Mesodermal cell (in vitro differentiated cells): ENCODE results near the gene HSD17B3.

Experiments
- H3K27ac ChIP-seq: 2 replicates; pipeline ENCODE4 v1.7.0; 2013; ENCODE audit warnings: mild to moderate bottlenecking, low read depth, low read length, moderate library complexity; ENCODE audit not compliant: severe bottlenecking
- H3K36me3 ChIP-seq: 2 replicates; pipeline ENCODE4 v1.7.1; 2013; ENCODE audit warnings: mild to moderate bottlenecking, low read length, moderate library complexity; ENCODE audit not compliant: control insufficient read depth, insufficient read depth
- H3K4me1 ChIP-seq: one replicate; pipeline ENCODE4 v1.7.1; 2013; ENCODE audit warnings: mild to moderate bottlenecking, low read length; ENCODE audit not compliant: insufficient read depth, control insufficient read depth, poor library complexity, severe bottlenecking
- H3K4me3 ChIP-seq: 2 replicates; pipeline ENCODE4 v1.7.0; 2013; ENCODE audit warnings: low read length, control low read depth, mild to moderate bottlenecking; ENCODE audit not compliant: insufficient read depth, poor library complexity, severe bottlenecking; ENCODE audit errors: extremely low read depth
- H3K9me3 ChIP-seq: 2 replicates; pipeline ENCODE4 v1.7.1; 2013; ENCODE audit warnings: mild to moderate bottlenecking, low read length, moderate library complexity; ENCODE audit not compliant: control insufficient read depth
- WGBS, 2 experiments: methylation state at CpG; one replicate each; pipeline ENCODE4 v1.1.5; 2013; ENCODE audit warnings: missing lambda C conversion rate in 2 of 2; ENCODE audit not compliant: insufficient coverage in 2 of 2; 5-methylcytosine and 5-hydroxymethylcytosine counted together

HSD17B3 gene

DNA sequence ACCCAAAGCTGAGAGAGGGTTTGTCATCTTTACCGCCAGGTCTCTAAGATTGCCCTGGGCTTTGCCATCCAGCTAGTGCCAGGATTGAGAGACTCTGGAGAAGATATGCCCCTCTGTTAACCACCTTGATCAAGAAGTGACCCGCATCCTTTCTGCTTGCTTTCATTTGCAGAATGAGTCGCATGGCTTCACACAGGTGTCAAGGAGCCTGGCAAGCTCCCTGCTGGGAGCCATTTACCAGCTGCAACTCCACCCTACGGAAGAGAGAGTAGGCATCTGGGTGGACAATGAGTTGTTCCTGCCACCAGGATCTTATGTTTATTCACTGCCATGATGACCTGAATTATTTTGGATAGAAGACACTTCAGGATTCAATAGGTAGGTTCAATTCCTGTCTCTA lies 43.0 kb downstream of the HSD17B3 start:
- WGBS, 2 experiments, result 82 to 100% methylated on average over 1 to 4 of the region's 4 CpGs
- no peaks in the 10 kb centered on the region for H3K9me3 ChIP-seq
- H3K4me3 ChIP-seq, result no peak overlapping the region
- peaks cover 8% of the 10 kb centered on the region for H3K4me1 ChIP-seq
- H3K27ac ChIP-seq, result no peak overlapping the region
- no peaks in the 10 kb centered on the region for H3K36me3 ChIP-seq

DNA sequence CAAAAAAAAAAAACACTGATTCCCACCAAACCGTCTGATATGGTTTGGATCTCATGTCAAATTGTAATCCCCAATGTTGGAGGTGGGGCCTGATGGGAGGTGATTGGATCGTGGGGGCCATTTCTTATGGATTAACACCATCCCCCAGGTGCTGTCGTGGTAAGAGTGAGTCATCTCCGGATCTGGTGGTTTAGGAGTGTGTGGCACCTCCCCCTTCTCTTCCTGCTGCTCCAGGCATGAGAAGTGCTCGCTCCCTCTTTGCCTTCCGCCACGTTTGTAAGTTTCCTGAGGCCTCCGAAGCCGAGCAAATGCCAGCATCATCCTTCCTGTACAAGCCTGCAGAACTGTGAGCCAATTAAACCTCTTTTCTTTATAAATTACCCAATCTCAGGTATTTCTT lies 45.2 kb downstream of the HSD17B3 start:
- H3K36me3 ChIP-seq, result no peaks in the 10 kb centered on the region
- no peaks in the 10 kb centered on the region for H3K9me3 ChIP-seq
- peaks cover 18% of the 10 kb centered on the region for H3K4me1 ChIP-seq
- no peak overlapping the region for H3K4me3 ChIP-seq
- H3K27ac ChIP-seq, result peak overlapping the region; percentile 23
- WGBS, 2 experiments, result 40% methylated on average over 5 of the region's 9 CpGs

DNA sequence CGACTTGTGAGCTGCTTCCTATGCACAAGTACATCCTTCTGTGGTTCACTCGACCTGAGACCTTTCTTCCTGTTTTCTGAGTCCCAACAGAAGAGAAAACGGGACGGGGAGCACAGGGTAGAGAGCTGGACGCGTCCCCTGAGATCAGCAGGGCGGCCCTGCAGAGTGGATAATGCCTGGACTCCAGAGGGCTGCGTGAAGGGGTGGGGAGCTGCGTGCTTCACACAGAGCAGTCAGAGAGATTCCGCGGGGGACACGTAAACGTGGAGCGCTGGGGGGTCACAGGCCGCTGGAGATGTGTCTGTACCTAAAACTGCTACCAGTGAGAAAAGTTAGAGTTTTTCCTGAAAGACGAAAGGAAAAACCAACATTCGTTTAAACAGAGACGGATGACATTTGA lies 46.3 kb downstream of the HSD17B3 start:
- H3K36me3 ChIP-seq, result no peaks in the 10 kb centered on the region
- peaks cover 18% of the 10 kb centered on the region for H3K4me1 ChIP-seq
- no peaks in the 10 kb centered on the region for H3K9me3 ChIP-seq
- H3K27ac ChIP-seq, result no peak overlapping the region
- WGBS, 2 experiments, result 83 to 86% methylated on average over 15 to 18 of the region's 18 CpGs
- no peak overlapping the region for H3K4me3 ChIP-seq

DNA sequence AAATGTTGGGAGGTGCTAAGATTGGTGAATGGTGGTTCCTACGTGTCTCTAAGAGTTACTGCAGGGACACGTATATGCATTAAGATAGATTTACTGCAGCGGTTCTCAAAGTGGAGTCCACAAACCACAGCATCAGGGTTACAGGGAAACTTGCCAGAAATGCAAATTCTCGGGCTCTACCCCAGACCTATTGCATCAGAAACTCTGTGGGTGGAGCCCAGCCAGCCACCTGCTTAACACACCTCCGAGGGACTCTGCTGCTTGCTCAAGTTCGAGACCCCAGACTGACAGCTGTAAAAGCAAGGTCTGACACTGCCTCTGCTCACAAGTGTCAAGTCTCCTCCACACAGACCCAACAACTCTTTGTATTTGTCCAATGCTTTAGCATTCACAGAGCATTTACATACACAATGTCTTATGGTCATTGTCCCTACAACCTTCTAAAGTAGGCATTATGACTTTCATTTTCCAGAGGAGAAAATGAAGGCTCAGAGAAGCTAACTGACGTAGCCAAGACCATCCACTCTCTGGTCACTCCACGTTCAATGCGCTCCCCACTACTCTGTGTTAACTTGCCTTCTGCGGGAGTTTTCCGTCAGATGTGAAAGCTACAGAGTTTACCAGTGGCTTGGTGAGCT lies 48.8 kb downstream of the HSD17B3 start:
- Histone ChIP-seq H3K4me1 (peaks cover 18% of the 10 kb centered on the region), H3K36me3 (no peaks in the 10 kb centered on the region), H3K4me3 (no peak overlapping the region), H3K27ac (no peak overlapping the region), H3K9me3 (no peaks in the 10 kb centered on the region)
- 84 to 96% methylated on average over 7 to 9 of the region's 11 CpGs for WGBS, 2 experiments

DNA sequence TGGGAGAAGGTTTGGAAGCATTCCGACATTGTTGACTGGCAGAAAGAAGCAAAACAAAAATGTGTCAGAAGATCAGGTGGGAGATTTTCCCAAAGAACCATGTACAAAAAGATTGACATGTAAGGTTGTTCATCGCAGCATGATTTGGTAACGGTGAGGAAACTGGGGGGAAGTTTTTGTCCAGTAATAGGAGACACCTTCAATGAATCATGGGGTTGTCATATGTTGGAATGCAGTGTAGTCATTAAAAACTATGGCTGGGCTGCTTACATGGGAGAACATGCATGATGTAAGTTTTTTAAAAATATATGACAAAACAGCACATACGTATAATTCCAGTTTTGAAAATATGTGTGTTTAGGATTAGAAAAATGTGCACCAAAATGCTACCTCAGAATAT lies 50.5 kb downstream of the HSD17B3 start:
- no peaks in the 10 kb centered on the region for H3K36me3 ChIP-seq
- no peak overlapping the region for H3K4me3 ChIP-seq
- peaks cover 18% of the 10 kb centered on the region for H3K4me1 ChIP-seq
- no peak overlapping the region for H3K27ac ChIP-seq
- H3K9me3 ChIP-seq, result no peaks in the 10 kb centered on the region
- 94 to 96% methylated on average over 3 of the region's 4 CpGs for WGBS, 2 experiments

DNA sequence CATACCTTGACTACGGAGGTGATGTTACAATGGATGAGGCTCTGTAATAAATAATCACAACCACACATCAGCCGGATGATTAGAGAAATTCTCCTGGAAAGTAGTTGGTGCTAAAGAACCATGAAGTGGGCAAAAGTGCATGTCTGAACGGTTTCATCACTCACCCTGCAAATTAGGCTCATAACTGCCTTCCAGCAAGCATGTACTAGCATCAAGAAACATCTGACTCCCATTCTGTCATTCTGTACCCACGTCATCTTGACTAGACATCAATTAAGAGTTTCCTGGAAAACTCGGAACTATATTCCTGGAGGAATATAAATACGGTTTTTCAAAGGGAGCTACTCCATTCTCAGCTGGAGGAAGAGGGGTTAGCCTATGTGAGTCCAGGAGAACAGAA lies 52.2 kb downstream of the HSD17B3 start:
- 77 to 85% methylated on average over 3 of the region's 6 CpGs for WGBS, 2 experiments
- Histone ChIP-seq H3K27ac (no peak overlapping the region), H3K4me3 (no peak overlapping the region), H3K36me3 (no peaks in the 10 kb centered on the region), H3K4me1 (peaks cover 18% of the 10 kb centered on the region), H3K9me3 (no peaks in the 10 kb centered on the region)

DNA sequence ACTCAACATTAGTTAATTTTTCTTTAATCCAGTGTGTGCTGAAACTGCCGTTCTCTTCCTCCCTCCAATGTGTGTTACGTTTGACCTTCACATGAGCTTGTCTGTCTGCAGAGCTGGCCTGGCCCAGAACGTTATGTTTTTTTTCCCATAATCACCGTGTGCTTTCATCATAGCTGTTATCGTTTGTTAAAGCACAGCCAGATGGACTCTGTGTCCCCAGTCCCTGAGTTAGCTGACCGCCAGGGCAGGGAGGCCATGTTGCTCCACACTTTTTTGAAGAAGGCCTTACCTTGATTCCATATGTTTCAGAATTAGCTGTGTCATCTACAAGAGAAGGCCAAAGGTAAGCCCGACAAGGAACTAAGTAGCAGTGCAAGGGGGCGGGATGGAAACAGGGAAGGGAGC lies 55.7 kb downstream of the HSD17B3 start:
- Histone ChIP-seq H3K36me3 (no peaks in the 10 kb centered on the region), H3K4me3 (no peak overlapping the region), H3K4me1 (no peaks in the 10 kb centered on the region), H3K9me3 (no peaks in the 10 kb centered on the region), H3K27ac (no peak overlapping the region)
- 94 to 96% methylated on average over 7 to 8 of the region's 8 CpGs for WGBS, 2 experiments

DNA sequence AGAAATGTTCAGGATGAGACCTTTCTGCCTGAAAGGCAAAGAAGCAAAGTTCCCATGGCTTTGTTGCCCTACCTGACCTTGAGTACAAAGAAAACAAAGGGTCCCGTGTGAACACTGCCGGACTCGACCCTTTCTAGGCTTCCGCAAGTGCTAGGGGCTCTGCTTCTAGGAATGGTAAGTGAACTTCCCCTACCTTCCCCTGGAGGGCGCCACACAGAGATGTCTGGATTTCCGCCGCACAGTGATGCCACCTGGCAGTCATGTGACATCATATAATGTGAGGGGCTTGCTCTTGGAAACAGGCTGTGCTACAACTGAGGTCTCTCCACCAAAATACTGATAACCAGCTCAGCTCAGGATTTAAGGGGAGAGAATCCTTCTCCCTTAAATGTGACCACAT lies 56.6 kb downstream of the HSD17B3 start:
- no peaks in the 10 kb centered on the region for H3K9me3 ChIP-seq
- no peak overlapping the region for H3K27ac ChIP-seq
- H3K36me3 ChIP-seq, result no peaks in the 10 kb centered on the region
- no peak overlapping the region for H3K4me3 ChIP-seq
- WGBS, 2 experiments, result 84 to 100% methylated on average over 3 to 6 of the region's 7 CpGs
- H3K4me1 ChIP-seq, result no peaks in the 10 kb centered on the region

DNA sequence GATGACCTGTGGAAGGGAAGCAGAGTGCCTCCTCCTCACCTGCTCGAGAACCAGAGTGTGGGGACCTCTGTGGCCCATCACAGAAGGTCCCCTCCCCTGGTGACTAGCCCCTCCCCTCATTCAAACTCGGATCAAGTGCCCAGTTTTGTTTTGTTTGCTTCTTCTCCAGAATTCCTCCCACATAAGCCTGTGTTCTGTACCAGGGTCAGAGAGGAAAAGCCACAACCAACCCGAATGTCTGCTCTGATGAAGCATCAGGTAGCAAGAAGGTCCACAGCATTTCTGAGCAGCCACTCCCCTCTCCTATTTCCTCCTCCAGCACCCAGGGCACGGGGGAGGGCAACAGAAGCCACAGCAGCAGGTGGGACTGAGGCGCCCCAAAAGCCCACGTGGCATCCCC lies 58.2 kb downstream of the HSD17B3 start:
- Histone ChIP-seq H3K27ac (no peak overlapping the region), H3K4me3 (no peak overlapping the region), H3K36me3 (no peaks in the 10 kb centered on the region), H3K4me1 (no peaks in the 10 kb centered on the region), H3K9me3 (no peaks in the 10 kb centered on the region)
- WGBS, 2 experiments, result 83 to 88% methylated on average over 2 to 6 of the region's 6 CpGs

DNA sequence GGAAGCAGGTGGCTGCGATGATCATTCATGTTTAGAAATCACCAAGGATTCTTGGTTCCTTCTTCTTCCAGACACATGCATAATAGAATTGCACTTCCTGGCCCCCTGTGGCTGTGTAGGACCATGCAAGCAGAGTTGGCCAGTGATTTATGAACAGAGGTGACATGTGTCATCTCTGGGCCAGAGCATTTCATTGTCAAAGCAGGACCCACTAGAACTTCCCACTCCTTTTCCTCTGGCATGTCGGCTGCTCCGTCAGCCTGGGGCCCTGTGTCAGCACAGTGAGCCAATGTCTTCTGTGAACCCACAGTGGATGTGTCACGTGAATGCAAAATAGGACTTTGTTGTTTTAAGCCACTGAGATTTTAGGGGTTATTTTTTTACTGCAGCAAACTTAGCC lies 59.2 kb downstream of the HSD17B3 start:
- WGBS, 2 experiments, result 93 to 100% methylated on average over 3 to 4 of the region's 4 CpGs
- Histone ChIP-seq H3K27ac (no peak overlapping the region), H3K4me3 (no peak overlapping the region), H3K9me3 (no peaks in the 10 kb centered on the region), H3K36me3 (no peaks in the 10 kb centered on the region), H3K4me1 (no peaks in the 10 kb centered on the region)

DNA sequence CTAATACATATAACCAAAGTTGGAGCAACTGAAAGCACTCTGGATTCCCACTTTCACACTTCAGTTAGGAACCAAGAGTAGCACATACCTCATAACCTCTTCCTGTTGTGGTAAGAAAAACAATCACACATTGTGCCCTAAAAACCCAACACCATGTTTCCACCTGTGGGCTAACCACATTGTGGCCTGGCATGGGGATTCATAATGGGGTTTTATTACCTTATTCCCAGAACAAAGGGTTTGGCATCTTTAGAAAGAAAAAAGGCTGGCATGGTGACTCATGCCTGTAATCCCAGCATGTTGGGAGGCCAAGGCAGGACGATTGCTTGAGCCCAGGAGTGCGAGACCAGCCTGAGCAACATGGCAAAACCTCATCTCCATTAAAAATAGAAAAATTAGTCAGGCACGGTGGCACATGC lies 60.6 kb downstream of the HSD17B3 start:
- H3K4me3 ChIP-seq, result no peak overlapping the region
- H3K36me3 ChIP-seq, result no peaks in the 10 kb centered on the region
- no peak overlapping the region for H3K27ac ChIP-seq
- 69 to 83% methylated on average over 3 of the region's 3 CpGs for WGBS, 2 experiments
- H3K9me3 ChIP-seq, result no peaks in the 10 kb centered on the region
- no peaks in the 10 kb centered on the region for H3K4me1 ChIP-seq
